SK-N-SH treated with all-trans-retinoic acid at 6 μM for 48 hours (cell line): ENCODE results near the gene CEP131.

ENCODE experiments used
- ESRRG ChIP-seq: fragments of 250-450 bp; sonication (Bioruptor Pico); IDR thresholded peaks from 2 replicates; pipeline ENCODE4 v1.6.1; 2021; ENCODE audit warnings: mild to moderate bottlenecking
- TCF4 ChIP-seq: fragments of 250-450 bp; sonication (Bioruptor Pico); IDR thresholded peaks from 2 replicates; pipeline ENCODE4 v1.8.0; 2021; ENCODE audit warnings: mild to moderate bottlenecking, moderate library complexity, borderline replicate concordance
- ZNF70 ChIP-seq: fragments of 450-650 bp; formaldehyde crosslinking; IDR thresholded peaks from 2 replicates; pipeline ENCODE4 v1.5.0; 2020; ENCODE audit warnings: mild to moderate bottlenecking, moderate library complexity
- TF ChIP-seq, protein P1 (sequence below): fragments of 250-450 bp; sonication (Bioruptor Pico); IDR thresholded peaks from 2 replicates; pipeline ENCODE4 v1.8.0; 2020; ENCODE audit warnings: mild to moderate bottlenecking, moderate library complexity, borderline replicate concordance
- TF ChIP-seq, protein P2 (sequence below): fragments of 250-450 bp; sonication (Bioruptor Pico); IDR thresholded peaks from 2 replicates; pipeline ENCODE4 v1.5.1; 2021; ENCODE audit warnings: mild to moderate bottlenecking, moderate library complexity
- TF ChIP-seq, protein P3 (sequence below): fragments of 250-450 bp; sonication (Bioruptor Pico); IDR thresholded peaks from 2 replicates; pipeline ENCODE4 v1.5.1; 2020; ENCODE audit warnings: low read depth, mild to moderate bottlenecking, moderate library complexity
- TF ChIP-seq, protein P4 (sequence below): fragments of 250-450 bp; sonication (Bioruptor Pico); IDR thresholded peaks from 2 replicates; pipeline ENCODE4 v1.5.0; 2020; ENCODE audit warnings: mild to moderate bottlenecking, moderate library complexity

DNA sequence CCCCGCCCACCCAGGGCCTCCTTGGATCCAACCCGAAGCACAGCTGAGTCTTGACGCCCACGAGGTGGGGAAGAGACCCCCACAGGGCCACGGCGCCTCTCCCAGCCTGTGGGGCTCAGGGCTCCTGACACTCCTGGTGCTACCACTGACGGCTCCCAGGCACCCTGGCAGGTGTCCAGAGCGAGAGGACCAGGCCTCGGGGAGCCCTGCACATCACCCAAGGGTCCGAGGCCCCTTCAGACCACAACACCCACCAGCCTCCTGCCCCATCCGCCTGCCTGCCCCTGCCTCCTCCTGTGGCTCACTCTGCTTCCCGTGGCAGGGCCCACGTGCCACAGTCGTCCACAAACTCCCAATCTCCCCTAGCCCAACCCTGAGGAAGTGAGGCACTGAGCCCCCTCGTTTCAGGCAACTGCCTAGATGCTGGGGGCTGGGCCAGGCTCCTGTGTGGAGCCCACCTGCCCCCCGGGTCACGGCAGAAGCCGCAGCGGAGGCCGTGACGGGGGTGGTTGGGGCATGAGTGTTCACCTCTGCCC is 28.5 kb downstream of the CEP131 start:
- no peak for TF ChIP-seq TCF4
- TF ChIP-seq, protein P1, sequence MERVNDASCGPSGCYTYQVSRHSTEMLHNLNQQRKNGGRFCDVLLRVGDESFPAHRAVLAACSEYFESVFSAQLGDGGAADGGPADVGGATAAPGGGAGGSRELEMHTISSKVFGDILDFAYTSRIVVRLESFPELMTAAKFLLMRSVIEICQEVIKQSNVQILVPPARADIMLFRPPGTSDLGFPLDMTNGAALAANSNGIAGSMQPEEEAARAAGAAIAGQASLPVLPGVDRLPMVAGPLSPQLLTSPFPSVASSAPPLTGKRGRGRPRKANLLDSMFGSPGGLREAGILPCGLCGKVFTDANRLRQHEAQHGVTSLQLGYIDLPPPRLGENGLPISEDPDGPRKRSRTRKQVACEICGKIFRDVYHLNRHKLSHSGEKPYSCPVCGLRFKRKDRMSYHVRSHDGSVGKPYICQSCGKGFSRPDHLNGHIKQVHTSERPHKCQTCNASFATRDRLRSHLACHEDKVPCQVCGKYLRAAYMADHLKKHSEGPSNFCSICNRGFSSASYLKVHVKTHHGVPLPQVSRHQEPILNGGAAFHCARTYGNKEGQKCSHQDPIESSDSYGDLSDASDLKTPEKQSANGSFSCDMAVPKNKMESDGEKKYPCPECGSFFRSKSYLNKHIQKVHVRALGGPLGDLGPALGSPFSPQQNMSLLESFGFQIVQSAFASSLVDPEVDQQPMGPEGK (CRISPR knock-in tag) = no peak
- TF ChIP-seq, protein P2, sequence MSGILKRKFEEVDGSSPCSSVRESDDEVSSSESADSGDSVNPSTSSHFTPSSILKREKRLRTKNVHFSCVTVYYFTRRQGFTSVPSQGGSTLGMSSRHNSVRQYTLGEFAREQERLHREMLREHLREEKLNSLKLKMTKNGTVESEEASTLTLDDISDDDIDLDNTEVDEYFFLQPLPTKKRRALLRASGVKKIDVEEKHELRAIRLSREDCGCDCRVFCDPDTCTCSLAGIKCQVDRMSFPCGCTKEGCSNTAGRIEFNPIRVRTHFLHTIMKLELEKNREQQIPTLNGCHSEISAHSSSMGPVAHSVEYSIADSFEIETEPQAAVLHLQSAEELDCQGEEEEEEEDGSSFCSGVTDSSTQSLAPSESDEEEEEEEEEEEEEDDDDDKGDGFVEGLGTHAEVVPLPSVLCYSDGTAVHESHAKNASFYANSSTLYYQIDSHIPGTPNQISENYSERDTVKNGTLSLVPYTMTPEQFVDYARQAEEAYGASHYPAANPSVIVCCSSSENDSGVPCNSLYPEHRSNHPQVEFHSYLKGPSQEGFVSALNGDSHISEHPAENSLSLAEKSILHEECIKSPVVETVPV = no peak
- no peak for TF ChIP-seq ZNF70 (CRISPR knock-in tag)
- TF ChIP-seq, protein P3, sequence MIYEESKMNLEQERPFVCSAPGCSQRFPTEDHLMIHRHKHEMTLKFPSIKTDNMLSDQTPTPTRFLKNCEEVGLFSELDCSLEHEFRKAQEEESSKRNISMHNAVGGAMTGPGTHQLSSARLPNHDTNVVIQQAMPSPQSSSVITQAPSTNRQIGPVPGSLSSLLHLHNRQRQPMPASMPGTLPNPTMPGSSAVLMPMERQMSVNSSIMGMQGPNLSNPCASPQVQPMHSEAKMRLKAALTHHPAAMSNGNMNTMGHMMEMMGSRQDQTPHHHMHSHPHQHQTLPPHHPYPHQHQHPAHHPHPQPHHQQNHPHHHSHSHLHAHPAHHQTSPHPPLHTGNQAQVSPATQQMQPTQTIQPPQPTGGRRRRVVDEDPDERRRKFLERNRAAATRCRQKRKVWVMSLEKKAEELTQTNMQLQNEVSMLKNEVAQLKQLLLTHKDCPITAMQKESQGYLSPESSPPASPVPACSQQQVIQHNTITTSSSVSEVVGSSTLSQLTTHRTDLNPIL (CRISPR knock-in tag) = no peak
- TF ChIP-seq, protein P4, sequence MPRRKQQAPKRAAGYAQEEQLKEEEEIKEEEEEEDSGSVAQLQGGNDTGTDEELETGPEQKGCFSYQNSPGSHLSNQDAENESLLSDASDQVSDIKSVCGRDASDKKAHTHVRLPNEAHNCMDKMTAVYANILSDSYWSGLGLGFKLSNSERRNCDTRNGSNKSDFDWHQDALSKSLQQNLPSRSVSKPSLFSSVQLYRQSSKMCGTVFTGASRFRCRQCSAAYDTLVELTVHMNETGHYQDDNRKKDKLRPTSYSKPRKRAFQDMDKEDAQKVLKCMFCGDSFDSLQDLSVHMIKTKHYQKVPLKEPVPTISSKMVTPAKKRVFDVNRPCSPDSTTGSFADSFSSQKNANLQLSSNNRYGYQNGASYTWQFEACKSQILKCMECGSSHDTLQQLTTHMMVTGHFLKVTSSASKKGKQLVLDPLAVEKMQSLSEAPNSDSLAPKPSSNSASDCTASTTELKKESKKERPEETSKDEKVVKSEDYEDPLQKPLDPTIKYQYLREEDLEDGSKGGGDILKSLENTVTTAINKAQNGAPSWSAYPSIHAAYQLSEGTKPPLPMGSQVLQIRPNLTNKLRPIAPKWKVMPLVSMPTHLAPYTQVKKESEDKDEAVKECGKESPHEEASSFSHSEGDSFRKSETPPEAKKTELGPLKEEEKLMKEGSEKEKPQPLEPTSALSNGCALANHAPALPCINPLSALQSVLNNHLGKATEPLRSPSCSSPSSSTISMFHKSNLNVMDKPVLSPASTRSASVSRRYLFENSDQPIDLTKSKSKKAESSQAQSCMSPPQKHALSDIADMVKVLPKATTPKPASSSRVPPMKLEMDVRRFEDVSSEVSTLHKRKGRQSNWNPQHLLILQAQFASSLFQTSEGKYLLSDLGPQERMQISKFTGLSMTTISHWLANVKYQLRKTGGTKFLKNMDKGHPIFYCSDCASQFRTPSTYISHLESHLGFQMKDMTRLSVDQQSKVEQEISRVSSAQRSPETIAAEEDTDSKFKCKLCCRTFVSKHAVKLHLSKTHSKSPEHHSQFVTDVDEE (CRISPR knock-in tag) = no peak
- no peak for TF ChIP-seq ESRRG
